DMS 273 treated with DMSO at 0.1 percent for 48 hours (cell line): ENCODE data around the gene PRKG1.

ENCODE experiments used
- DNase-seq: peaks from one replicate; lab custom pipeline; 2025; lab: John Stamatoyannopoulos, UW

The PRKG1 gene

GRCh38 chr10:52063159-52063558, 988.9 kb downstream of the PRKG1 start:
- no peak for DNase-seq

GRCh38 chr10:52064084-52064845, 990.0 kb downstream of the PRKG1 start:
- DNase-seq = no peak

GRCh38 chr10:52066383-52066782, 992.1 kb downstream of the PRKG1 start:
- DNase-seq = no peak

- no peak for DNase-seq
Measured at GRCh38 chr10:52068485-52068884, 994.2 kb downstream of the PRKG1 start.

GRCh38 chr10:52071814-52072213, 997.5 kb downstream of the PRKG1 start:
- no peak for DNase-seq

GRCh38 chr10:52074505-52075026, 1000.3 kb downstream of the PRKG1 start:
- no peak for DNase-seq

- DNase-seq = no peak
Measured at GRCh38 chr10:52077814-52078213, 1003.5 kb downstream of the PRKG1 start.

- DNase-seq = no peak
Measured at GRCh38 chr10:52078397-52078937, 1004.2 kb downstream of the PRKG1 start.

- no peak for DNase-seq
Measured at GRCh38 chr10:52082307-52082706, 1008.0 kb downstream of the PRKG1 start.

- DNase-seq = no peak
Measured at GRCh38 chr10:52083422-52083821, 1009.1 kb downstream of the PRKG1 start.

- DNase-seq = no peak
Measured at GRCh38 chr10:52092390-52092789, 1018.1 kb downstream of the PRKG1 start.

GRCh38 chr10:52098130-52098529, 1023.8 kb downstream of the PRKG1 start:
- no peak for DNase-seq

GRCh38 chr10:52099026-52099600, 1024.8 kb downstream of the PRKG1 start:
- no peak for DNase-seq

GRCh38 chr10:52100011-52100547, 1025.8 kb downstream of the PRKG1 start:
- no peak for DNase-seq

- no peak for DNase-seq
Measured at GRCh38 chr10:52105301-52105700, 1031.0 kb downstream of the PRKG1 start.

GRCh38 chr10:52106011-52106410, 1031.7 kb downstream of the PRKG1 start:
- no peak for DNase-seq

GRCh38 chr10:52106899-52107298, 1032.6 kb downstream of the PRKG1 start:
- no peak for DNase-seq

GRCh38 chr10:52108236-52108635, 1033.9 kb downstream of the PRKG1 start:
- DNase-seq = no peak

- no peak for DNase-seq
Measured at GRCh38 chr10:52110576-52110975, 1036.3 kb downstream of the PRKG1 start.

- no peak for DNase-seq
Measured at GRCh38 chr10:52111101-52111891, 1037.0 kb downstream of the PRKG1 start.

GRCh38 chr10:52115823-52116222, 1041.5 kb downstream of the PRKG1 start:
- DNase-seq = no peak

- DNase-seq = no peak
Measured at GRCh38 chr10:52119507-52119906, 1045.2 kb downstream of the PRKG1 start.
